Chondrocyte (in vitro differentiated cells): Measurements from ENCODE around the gene GPC3. TPM values are rescaled to one million over a fixed set of nuclear protein-coding genes. Genes with fewer than 3 reads are reported as not detected.

Experiments
- DNase-seq: peaks from one replicate; pipeline ENCODE4 v3.0.0; 2021; ENCODE audit warnings: mixed read lengths, low spot score
- H3K27ac Mint-ChIP-seq: one replicate; pipeline ENCODE4 v1.8.0; 2021; ENCODE audit warnings: mild to moderate bottlenecking, moderate library complexity, mixed read lengths; ENCODE audit not compliant: unreplicated experiment
- H3K27me3 Mint-ChIP-seq: 2 replicates; pipeline ENCODE4 v1.8.0; 2021; ENCODE audit warnings: low read depth, mixed read lengths
- H3K36me3 Mint-ChIP-seq: 2 replicates; pipeline ENCODE4 v1.8.0; 2021; ENCODE audit warnings: low read depth, mixed read lengths
- H3K4me1 Mint-ChIP-seq: 2 replicates; pipeline ENCODE4 v1.8.0; 2021; ENCODE audit warnings: low read depth, mild to moderate bottlenecking, mixed read lengths
- H3K4me3 Mint-ChIP-seq: one replicate; pipeline ENCODE4 v1.8.0; 2021; ENCODE audit warnings: mild to moderate bottlenecking, moderate library complexity, mixed read lengths; ENCODE audit not compliant: unreplicated experiment
- H3K9me3 Mint-ChIP-seq: 2 replicates; pipeline ENCODE4 v1.8.0; 2021; ENCODE audit warnings: low read depth, mixed read lengths
- CTCF ChIP-seq: fragments of 200-600 bp; sonication (generic); IDR thresholded peaks from 2 replicates; pipeline ENCODE4 v1.5.0; 2021; ENCODE audit warnings: antibody characterized with exemption, mild to moderate bottlenecking, moderate library complexity
- total RNA-seq: library from RNA; stranded (reverse); gene quantifications from 3 replicates; pipeline ENCODE4 v1.2.1, GENCODE V29; 2021

Gene GPC3
- total RNA-seq, 1 donor from 2014 or later, result 1.9 TPM

- no peak for TF ChIP-seq CTCF
- H3K4me1 Mint-ChIP-seq, result no peaks in the 10 kb centered on the region
- no peaks in the 10 kb centered on the region for H3K9me3 Mint-ChIP-seq
- DNase-seq, result no peak
- H3K27ac Mint-ChIP-seq, result no peak overlapping the region
- no peaks in the 10 kb centered on the region for H3K36me3 Mint-ChIP-seq
- no peak overlapping the region for H3K4me3 Mint-ChIP-seq
- peaks cover 3% of the 10 kb centered on the region for H3K27me3 Mint-ChIP-seq
Measured at GRCh38 chrX:134013524-134013923, 28.1 kb upstream of the GPC3 start.

GRCh38 chrX:134013092-134013497 is 27.7 kb upstream of the GPC3 start:
- no peak overlapping the region for H3K4me3 Mint-ChIP-seq
- no peaks in the 10 kb centered on the region for H3K36me3 Mint-ChIP-seq
- H3K27ac Mint-ChIP-seq, result no peak overlapping the region
- no peak for TF ChIP-seq CTCF
- no peaks in the 10 kb centered on the region for H3K9me3 Mint-ChIP-seq
- H3K27me3 Mint-ChIP-seq, result peaks cover 3% of the 10 kb centered on the region
- DNase-seq, result no peak
- H3K4me1 Mint-ChIP-seq, result no peaks in the 10 kb centered on the region

GRCh38 chrX:134010690-134011089 is 25.3 kb upstream of the GPC3 start:
- no peak overlapping the region for H3K4me3 Mint-ChIP-seq
- H3K9me3 Mint-ChIP-seq, result no peaks in the 10 kb centered on the region
- no peaks in the 10 kb centered on the region for H3K4me1 Mint-ChIP-seq
- no peak for DNase-seq
- no peaks in the 10 kb centered on the region for H3K27me3 Mint-ChIP-seq
- TF ChIP-seq CTCF, result no peak
- no peaks in the 10 kb centered on the region for H3K36me3 Mint-ChIP-seq
- H3K27ac Mint-ChIP-seq, result no peak overlapping the region

GRCh38 chrX:134007716-134008115 is 22.3 kb upstream of the GPC3 start:
- no peak for TF ChIP-seq CTCF
- peaks cover 16% of the 10 kb centered on the region for H3K4me1 Mint-ChIP-seq
- no peaks in the 10 kb centered on the region for H3K36me3 Mint-ChIP-seq
- H3K27ac Mint-ChIP-seq, result no peak overlapping the region
- H3K4me3 Mint-ChIP-seq, result no peak overlapping the region
- H3K27me3 Mint-ChIP-seq, result no peaks in the 10 kb centered on the region
- no peak for DNase-seq
- no peaks in the 10 kb centered on the region for H3K9me3 Mint-ChIP-seq

- H3K9me3 Mint-ChIP-seq, result no peaks in the 10 kb centered on the region
- H3K4me1 Mint-ChIP-seq, result peaks cover 21% of the 10 kb centered on the region
- no peak overlapping the region for H3K4me3 Mint-ChIP-seq
- H3K27ac Mint-ChIP-seq, result no peak overlapping the region
- no peaks in the 10 kb centered on the region for H3K27me3 Mint-ChIP-seq
- DNase-seq, result no peak
- no peaks in the 10 kb centered on the region for H3K36me3 Mint-ChIP-seq
- no peak for TF ChIP-seq CTCF
Measured at GRCh38 chrX:134006484-134007161, 21.2 kb upstream of the GPC3 start.
